Esophagus muscularis mucosa (tissue), 4 donors: ENCODE results near the gene LHPP.

Experiments used
- CTCF ChIP-seq, 3 experiments: fragments of 200-600 bp in 2 of 3; fragments of 450-650 bp in 1 of 3; sonication (generic) in 2 of 3; IDR thresholded peaks; one replicate each; pipeline ENCODE4 v1.5.1; 2017 to 2019; ENCODE audit warnings: antibody characterized with exemption in 3 of 3, mild to moderate bottlenecking in 2 of 3, moderate library complexity in 1 of 3
- EP300 ChIP-seq: sonication (generic); formaldehyde crosslinking; IDR thresholded peaks from one replicate; pipeline ENCODE4 v1.6.1; 2017; ENCODE audit warnings: antibody characterized with exemption
- POLR2A ChIP-seq: fragments of 450-650 bp; IDR thresholded peaks from one replicate; pipeline ENCODE4 v1.6.1; 2017; ENCODE audit warnings: antibody characterized with exemption, moderate library complexity, mild to moderate bottlenecking, low read depth

- TF ChIP-seq CTCF (IDR thresholded peaks at IDR 0.05) (no peak), POLR2A (no peak), EP300 (no peak)
Observed at GRCh38 chr10:124561206-124561605, 99.6 kb downstream of the LHPP start.
